Endothelial cell of umbilical vein (primary cell): Measurements from ENCODE around the gene ARMH4.

ENCODE experiments used
- EZH2 ChIP-seq: IDR thresholded peaks from 2 replicates; pipeline ENCODE4 v1.6.1; 2012; ENCODE audit warnings: borderline replicate concordance, low read depth, mild to moderate bottlenecking, moderate library complexity, low read length, inconsistent platforms; ENCODE audit not compliant: severe bottlenecking
- MAX ChIP-seq: IDR thresholded peaks from 2 replicates; pipeline ENCODE4 v1.6.1; 2011; ENCODE audit not compliant: insufficient read depth, insufficient read length
- POLR2AphosphoS5 ChIP-seq: IDR thresholded peaks from 2 replicates; pipeline ENCODE4 v1.6.1; 2012; ENCODE audit warnings: low read depth, mild to moderate bottlenecking, control low read depth, low read length, moderate library complexity; ENCODE audit not compliant: insufficient read depth
- TF ChIP-seq, protein P1 (sequence below), 2 donors: IDR thresholded peaks; 1 replicate in 1 of 2; 2 replicates in 1 of 2; pipeline ENCODE4 v1.5.1; 2011; ENCODE audit warnings: low read length in 2 of 2, mild to moderate bottlenecking in 2 of 2, moderate library complexity in 2 of 2, control low read depth in 1 of 2, inconsistent platforms in 1 of 2, low read depth in 1 of 2; ENCODE audit not compliant: insufficient read depth in 1 of 2; ENCODE audit errors: extremely low read depth in 1 of 2

DNA sequence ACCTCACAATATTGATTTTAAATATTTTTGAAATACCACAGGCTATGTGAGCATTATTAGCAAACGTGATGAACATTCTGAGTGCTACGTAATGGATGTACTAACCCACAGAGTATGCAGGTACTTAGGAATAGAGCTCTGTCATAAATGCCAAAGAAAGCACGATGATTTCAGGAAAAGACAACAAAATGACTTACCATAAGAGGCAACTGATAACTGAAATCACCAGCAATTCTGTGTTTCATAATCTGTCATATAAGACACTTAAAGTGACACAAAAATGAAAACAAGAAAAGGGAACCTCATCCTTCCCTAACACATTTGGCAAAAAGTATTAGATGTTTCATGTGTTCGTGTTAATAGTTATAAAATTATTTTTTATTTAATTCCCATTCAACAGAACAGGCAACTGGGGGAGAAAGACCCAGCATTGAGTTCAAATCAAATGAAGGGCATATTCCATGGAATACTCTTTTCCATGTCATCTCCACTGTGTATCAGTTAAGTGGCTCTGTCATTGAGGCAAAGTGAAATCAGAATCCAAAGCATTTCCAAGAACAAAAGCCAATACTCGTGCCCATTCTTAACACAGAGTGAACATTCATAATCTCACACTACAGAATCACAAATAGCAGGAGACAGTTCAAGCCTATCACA, 30.4 kb downstream of the ARMH4 start:
- TF ChIP-seq MAX (no peak), POLR2AphosphoS5 (no peak), EZH2 (no peak)
- TF ChIP-seq, protein P1, sequence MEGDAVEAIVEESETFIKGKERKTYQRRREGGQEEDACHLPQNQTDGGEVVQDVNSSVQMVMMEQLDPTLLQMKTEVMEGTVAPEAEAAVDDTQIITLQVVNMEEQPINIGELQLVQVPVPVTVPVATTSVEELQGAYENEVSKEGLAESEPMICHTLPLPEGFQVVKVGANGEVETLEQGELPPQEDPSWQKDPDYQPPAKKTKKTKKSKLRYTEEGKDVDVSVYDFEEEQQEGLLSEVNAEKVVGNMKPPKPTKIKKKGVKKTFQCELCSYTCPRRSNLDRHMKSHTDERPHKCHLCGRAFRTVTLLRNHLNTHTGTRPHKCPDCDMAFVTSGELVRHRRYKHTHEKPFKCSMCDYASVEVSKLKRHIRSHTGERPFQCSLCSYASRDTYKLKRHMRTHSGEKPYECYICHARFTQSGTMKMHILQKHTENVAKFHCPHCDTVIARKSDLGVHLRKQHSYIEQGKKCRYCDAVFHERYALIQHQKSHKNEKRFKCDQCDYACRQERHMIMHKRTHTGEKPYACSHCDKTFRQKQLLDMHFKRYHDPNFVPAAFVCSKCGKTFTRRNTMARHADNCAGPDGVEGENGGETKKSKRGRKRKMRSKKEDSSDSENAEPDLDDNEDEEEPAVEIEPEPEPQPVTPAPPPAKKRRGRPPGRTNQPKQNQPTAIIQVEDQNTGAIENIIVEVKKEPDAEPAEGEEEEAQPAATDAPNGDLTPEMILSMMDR (IDR thresholded peaks at IDR 0.05; ENCODE audit: extremely low read depth in 1 of 2, insufficient read depth in 1 of 2, low read depth in 1 of 2, low read length in 2 of 2), result no peak
